ENCODE measurements around the gene HYLS1.
"Not testable (repeated sequence)": the region's sequence is repeated elsewhere in the genome, so short reads cannot be mapped to it uniquely, and the experiment has no call there.

HYLS1 gene

DNA sequence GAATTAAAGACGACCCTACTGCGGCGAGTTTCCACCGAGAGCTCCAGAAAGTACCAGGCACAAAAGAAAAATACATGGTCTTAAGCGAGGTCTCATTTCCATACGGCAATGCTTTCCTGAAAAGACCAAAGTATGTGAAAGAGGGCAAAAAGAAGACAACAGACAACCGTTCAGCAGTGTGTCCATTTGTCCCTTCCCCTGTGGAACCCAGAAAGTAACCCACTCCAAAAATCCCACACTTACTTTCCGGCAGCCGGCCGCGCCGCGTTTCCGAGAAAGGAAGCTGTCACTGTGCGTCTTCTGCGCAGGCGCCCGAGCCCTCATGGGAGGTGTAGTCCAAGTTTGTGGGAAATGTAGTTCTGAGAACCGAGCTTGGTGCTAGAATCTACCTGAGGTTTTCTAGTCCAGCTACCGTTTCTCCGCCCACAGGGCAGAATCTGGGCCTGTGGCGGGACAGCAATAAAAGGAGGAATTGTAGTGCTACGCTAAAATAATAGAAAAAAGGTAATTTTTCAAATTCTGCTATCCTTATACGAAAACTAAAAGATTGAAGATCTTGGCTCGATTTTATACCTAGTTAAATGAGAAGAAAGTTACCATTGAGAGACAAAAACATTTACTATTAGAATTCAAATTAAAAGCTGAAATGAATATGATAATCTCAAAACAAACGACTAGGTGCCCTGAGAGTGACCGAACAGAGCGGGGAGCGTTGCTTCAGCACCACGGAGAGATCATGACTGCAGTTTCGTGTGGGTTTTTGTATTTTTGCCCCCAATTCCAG is 15.7 kb downstream of the HYLS1 start, which contains the start of gene PUS3:
PUS3 (minus strand) TSS at position 280 of the 784 bp plus-strand sequence. CDS start 6,922 bp downstream, outside the sequence.
- no peaks in the 10 kb centered on the region for H3K36me3 ChIP-seq (ENCODE audit: control insufficient read depth, insufficient read depth, low read length)
- WGBS, 2 experiments: 4 to 5% methylated on average over 30 to 31 of the region's 31 CpGs
- H3K4me1 ChIP-seq (ENCODE audit: control insufficient read depth, insufficient read depth, low read length): no peaks in the 10 kb centered on the region
- no peaks in the 10 kb centered on the region for H3K9me3 ChIP-seq (ENCODE audit: control insufficient read depth, low read length)
- no peak within 1 kb of the TSS for H3K27ac ChIP-seq (ENCODE audit: insufficient read depth, low read depth, low read length, poor library complexity, severe bottlenecking)
- H3K4me3 ChIP-seq (ENCODE audit: insufficient read depth, low read depth, low read length): peak within 1 kb of the TSS; percentile 55
- H3K27me3 ChIP-seq (ENCODE audit: control insufficient read depth, insufficient read depth, low read length, poor library complexity, severe bottlenecking): peaks cover 24% of the 10 kb centered on the region

DNA sequence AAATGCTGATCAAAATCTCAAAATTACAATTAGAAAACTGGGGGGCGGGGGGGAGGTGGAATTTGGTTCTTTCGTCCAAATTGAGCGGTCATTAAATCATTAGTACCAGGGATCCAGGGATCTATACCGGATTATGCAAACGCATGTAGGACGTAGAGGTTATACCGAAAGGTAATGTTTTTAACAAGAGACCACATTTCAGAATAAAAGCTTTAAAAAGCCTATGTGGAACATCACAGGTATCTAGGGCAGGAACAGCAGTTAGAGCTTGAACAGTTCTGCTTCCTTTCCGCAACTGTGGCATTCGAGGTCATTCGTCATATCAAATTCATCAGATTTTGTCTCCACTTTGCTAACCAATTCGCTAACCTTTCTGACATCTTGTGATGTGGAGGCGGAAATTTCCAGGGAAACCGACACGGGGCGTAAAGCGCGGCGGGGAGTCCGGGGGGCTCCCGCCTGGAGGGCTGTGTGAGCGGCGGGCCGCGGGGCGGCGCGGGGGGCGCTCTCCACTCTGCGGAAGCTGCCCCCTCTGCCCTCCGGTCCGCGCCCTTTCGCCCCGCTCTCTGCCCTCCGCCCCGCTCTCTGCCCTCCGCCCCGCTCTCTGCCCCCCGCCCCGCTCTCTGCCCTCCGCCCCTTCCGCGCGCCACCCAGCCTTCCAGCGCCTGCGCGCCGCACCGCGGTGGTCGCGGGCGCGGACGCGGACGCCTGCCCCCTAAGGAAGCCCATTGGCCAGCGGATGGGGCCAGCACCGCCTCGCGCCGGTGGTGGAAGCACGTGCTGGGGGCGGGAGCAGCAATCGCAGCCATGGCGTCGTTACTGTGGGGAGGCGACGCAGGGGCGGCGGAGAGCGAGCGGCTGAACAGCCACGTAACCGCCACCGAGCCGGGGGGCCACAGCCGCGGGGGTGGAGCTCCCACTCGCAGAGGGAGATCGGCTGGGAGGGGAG is 16.5 kb downstream of the HYLS1 start, which contains the start of gene DDX25:
DDX25 (plus strand) TSS at position 798 of the 949 bp plus-strand sequence; CDS start at position 808, 10 bp downstream.
- Histone ChIP-seq H3K27me3 (ENCODE audit: control insufficient read depth, insufficient read depth, low read length, poor library complexity, severe bottlenecking) (peaks cover 24% of the 10 kb centered on the region), H3K4me3 (ENCODE audit: insufficient read depth, low read depth, low read length) (peak within 1 kb of the TSS; percentile 55), H3K27ac (ENCODE audit: insufficient read depth, low read depth, low read length, poor library complexity, severe bottlenecking) (no peak within 1 kb of the TSS), H3K9me3 (ENCODE audit: control insufficient read depth, low read length) (no peaks in the 10 kb centered on the region), H3K4me1 (ENCODE audit: control insufficient read depth, insufficient read depth, low read length) (no peaks in the 10 kb centered on the region), H3K36me3 (ENCODE audit: control insufficient read depth, insufficient read depth, low read length) (no peaks in the 10 kb centered on the region)
- 4 to 5% methylated on average over 81 of the region's 81 CpGs for WGBS, 2 experiments

DNA sequence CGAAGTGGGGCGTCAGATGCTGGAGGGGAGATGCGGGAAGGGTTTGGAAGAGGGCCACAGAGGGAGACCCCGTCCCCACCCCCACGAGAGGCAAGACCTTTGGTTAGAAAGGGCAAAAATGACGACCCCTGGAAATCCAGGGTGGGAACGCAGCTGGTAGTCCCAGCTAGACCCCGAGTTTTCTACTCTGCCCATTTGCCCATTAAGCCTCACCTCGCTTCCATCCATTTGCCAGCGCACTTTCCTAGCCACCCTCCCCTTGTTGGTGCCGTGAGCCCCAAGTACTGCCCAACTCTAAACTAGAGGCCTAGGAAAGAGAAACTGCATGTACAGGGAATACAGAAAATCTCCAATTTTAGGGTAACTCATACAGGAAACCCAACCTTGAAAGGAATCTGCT is 17.2 kb downstream of the HYLS1 start:
- Histone ChIP-seq H3K4me1 (ENCODE audit: control insufficient read depth, insufficient read depth, low read length) (no peaks in the 10 kb centered on the region), H3K4me3 (ENCODE audit: insufficient read depth, low read depth, low read length) (peak overlapping the region; percentile 55), H3K9me3 (ENCODE audit: control insufficient read depth, low read length) (no peaks in the 10 kb centered on the region), H3K36me3 (ENCODE audit: control insufficient read depth, insufficient read depth, low read length) (no peaks in the 10 kb centered on the region), H3K27ac (ENCODE audit: insufficient read depth, low read depth, low read length, poor library complexity, severe bottlenecking) (no peak overlapping the region), H3K27me3 (ENCODE audit: control insufficient read depth, insufficient read depth, low read length, poor library complexity, severe bottlenecking) (peaks cover 24% of the 10 kb centered on the region)
- 81 to 87% methylated on average over 11 of the region's 11 CpGs for WGBS, 2 experiments

DNA sequence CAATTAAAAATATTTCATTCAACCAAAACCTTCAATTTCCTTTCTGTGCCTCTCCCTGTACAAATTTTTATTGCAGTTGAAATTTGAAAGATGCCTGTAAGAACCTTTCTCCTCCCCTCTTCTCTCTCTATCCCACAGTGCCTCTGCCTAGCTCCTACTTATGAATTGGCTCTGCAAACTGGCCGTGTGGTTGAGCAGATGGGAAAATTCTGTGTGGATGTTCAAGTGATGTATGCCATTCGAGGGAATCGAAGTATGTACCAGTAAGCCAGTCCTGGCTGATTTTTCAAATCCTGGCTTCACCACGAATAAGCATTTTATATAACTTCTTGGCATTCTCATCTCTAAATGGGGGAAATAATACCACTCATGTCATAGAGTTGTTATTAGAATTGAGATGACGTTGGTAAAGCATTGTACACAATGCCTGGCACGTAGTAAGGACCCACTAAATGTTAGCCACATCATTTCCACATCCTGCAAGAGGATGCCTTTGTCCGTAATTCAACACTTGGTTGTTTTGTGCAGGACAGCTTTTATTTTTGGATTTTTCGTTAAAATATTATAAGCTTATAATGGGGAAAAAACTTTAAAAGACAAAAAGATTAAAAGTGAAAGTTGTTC is 22.9 kb downstream of the HYLS1 start:
- 93 to 95% methylated on average over 8 of the region's 8 CpGs for WGBS, 2 experiments

DNA sequence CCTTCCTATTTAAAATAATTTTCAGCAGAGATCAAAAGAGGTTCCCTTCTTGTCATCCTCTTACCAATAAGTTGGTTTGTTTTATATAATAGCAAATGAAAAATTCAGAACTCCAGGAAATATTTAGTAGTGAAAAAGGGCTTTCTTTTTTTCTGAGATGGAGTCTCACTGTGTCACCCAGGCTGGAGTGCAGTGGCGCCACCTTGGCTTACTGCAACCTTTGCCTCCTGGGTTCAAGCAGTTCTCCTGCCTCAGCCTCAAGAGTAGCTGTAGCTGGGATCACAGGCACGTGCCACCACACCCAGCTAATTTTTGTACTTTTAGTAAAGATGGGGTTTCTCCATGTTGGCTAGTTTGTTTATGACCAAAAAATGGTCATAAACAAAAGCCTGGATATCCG is 27.1 kb downstream of the HYLS1 start:
- H3K4me3 ChIP-seq (ENCODE audit: insufficient read depth, low read depth, low read length); H3K4me1 ChIP-seq (ENCODE audit: control insufficient read depth, insufficient read depth, low read length); H3K36me3 ChIP-seq (ENCODE audit: control insufficient read depth, insufficient read depth, low read length); H3K27me3 ChIP-seq (ENCODE audit: control insufficient read depth, insufficient read depth, low read length, poor library complexity, severe bottlenecking); H3K9me3 ChIP-seq (ENCODE audit: control insufficient read depth, low read length); H3K27ac ChIP-seq (ENCODE audit: insufficient read depth, low read depth, low read length, poor library complexity, severe bottlenecking): not testable (repeated sequence)
- WGBS, 2 experiments: 74 to 79% methylated on average over 3 of the region's 3 CpGs

More for the DNA sequence above, 22.9 kb downstream of the HYLS1 start:
- Histone ChIP-seq H3K27me3 (ENCODE audit: control insufficient read depth, insufficient read depth, low read length, poor library complexity, severe bottlenecking) (peaks cover 6% of the 10 kb centered on the region), H3K4me1 (ENCODE audit: control insufficient read depth, insufficient read depth, low read length) (no peaks in the 10 kb centered on the region), H3K4me3 (ENCODE audit: insufficient read depth, low read depth, low read length) (no peak overlapping the region), H3K9me3 (ENCODE audit: control insufficient read depth, low read length) (no peaks in the 10 kb centered on the region), H3K36me3 (ENCODE audit: control insufficient read depth, insufficient read depth, low read length) (no peaks in the 10 kb centered on the region), H3K27ac (ENCODE audit: insufficient read depth, low read depth, low read length, poor library complexity, severe bottlenecking) (no peak overlapping the region)

DNA sequence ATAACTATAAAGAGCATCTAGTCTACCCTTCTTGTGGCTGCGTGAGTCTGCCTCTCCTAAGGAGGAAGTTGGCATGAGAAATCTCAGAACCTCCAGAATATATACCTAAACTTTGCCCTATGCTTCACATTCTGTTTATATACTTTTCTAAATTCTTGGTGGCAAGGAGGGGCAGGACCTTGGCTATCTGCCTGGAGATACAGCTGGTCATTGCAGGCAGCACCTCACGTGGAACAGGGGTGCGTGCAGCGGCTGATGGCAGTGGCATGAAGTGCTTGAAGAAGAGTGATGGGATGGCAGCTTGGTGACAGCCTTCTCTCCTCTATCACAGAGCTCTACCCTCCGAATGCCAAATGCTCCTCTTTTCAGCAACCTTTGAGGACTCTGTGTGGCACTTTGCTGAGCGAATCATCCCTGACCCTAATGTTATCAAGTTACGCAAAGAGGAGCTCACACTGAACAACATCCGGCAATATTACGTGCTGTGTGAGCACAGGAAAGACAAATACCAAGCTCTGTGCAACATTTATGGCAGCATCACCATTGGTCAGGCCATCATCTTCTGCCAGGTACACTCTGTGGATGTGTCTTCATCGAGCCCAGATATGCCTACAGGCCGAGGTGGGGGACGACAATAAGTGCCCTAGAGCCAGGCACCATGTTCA is 29.3 kb downstream of the HYLS1 start:
- Histone ChIP-seq H3K4me3 (ENCODE audit: insufficient read depth, low read depth, low read length) (no peak overlapping the region), H3K9me3 (ENCODE audit: control insufficient read depth, low read length) (no peaks in the 10 kb centered on the region), H3K27me3 (ENCODE audit: control insufficient read depth, insufficient read depth, low read length, poor library complexity, severe bottlenecking) (no peaks in the 10 kb centered on the region), H3K27ac (ENCODE audit: insufficient read depth, low read depth, low read length, poor library complexity, severe bottlenecking) (no peak overlapping the region), H3K4me1 (ENCODE audit: control insufficient read depth, insufficient read depth, low read length) (no peaks in the 10 kb centered on the region), H3K36me3 (ENCODE audit: control insufficient read depth, insufficient read depth, low read length) (no peaks in the 10 kb centered on the region)
- WGBS, 2 experiments: 93 to 95% methylated on average over 12 of the region's 12 CpGs

DNA sequence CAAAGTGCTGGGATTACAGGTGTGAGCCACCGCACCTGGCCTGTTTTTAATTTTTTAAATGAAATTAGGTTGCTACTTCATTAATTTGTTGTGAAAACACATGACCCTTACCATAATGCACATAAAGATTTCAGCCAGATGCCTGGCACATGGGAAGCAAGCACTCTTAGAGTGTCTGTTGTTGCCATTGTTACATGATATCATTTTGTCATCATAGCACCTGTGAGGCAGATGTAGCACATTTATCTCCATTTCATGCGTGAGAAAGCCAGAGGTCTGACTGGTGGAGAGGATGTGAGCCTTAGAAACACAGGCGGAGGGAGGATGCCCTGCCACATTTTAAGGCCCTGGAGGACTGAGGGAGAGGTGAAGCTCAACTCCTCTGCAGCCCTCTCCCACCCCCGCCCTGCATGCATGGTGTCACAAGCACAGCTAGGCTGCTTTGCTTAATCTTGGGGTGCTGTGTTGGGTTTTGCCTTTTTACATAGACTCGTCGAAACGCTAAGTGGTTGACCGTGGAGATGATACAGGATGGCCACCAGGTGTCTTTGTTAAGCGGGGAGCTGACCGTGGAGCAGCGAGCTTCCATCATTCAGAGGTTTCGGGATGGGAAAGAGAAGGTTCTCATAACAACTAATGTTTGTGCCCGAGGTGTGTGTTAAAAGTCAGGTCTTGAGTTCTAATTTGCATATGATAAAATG is 30.8 kb downstream of the HYLS1 start:
- Histone ChIP-seq H3K4me1 (ENCODE audit: control insufficient read depth, insufficient read depth, low read length) (no peaks in the 10 kb centered on the region), H3K4me3 (ENCODE audit: insufficient read depth, low read depth, low read length) (no peak overlapping the region), H3K36me3 (ENCODE audit: control insufficient read depth, insufficient read depth, low read length) (no peaks in the 10 kb centered on the region), H3K27ac (ENCODE audit: insufficient read depth, low read depth, low read length, poor library complexity, severe bottlenecking) (no peak overlapping the region), H3K27me3 (ENCODE audit: control insufficient read depth, insufficient read depth, low read length, poor library complexity, severe bottlenecking) (no peaks in the 10 kb centered on the region), H3K9me3 (ENCODE audit: control insufficient read depth, low read length) (no peaks in the 10 kb centered on the region)
- 84 to 88% methylated on average over 13 of the region's 13 CpGs for WGBS, 2 experiments

DNA sequence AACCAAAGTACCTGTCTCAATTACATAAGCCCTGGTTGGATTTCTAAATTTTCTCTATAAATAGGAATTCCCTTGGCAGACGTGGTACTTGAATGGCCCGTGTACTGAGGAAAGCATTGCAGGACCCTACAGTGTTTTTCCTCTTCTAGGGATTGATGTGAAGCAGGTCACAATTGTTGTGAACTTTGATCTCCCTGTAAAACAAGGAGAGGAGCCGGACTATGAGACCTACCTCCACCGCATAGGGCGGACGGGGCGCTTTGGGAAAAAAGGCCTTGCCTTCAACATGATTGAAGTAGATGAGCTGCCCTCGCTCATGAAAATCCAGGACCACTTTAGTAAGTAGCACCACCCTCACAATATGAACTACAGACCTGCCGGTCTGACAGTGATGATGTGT is 33.6 kb downstream of the HYLS1 start:
- WGBS, 2 experiments: 91 to 95% methylated on average over 9 of the region's 9 CpGs
- Histone ChIP-seq H3K9me3 (ENCODE audit: control insufficient read depth, low read length) (no peaks in the 10 kb centered on the region), H3K4me3 (ENCODE audit: insufficient read depth, low read depth, low read length) (no peak overlapping the region), H3K27me3 (ENCODE audit: control insufficient read depth, insufficient read depth, low read length, poor library complexity, severe bottlenecking) (no peaks in the 10 kb centered on the region), H3K36me3 (ENCODE audit: control insufficient read depth, insufficient read depth, low read length) (no peaks in the 10 kb centered on the region), H3K27ac (ENCODE audit: insufficient read depth, low read depth, low read length, poor library complexity, severe bottlenecking) (no peak overlapping the region), H3K4me1 (ENCODE audit: control insufficient read depth, insufficient read depth, low read length) (peaks cover 11% of the 10 kb centered on the region)

DNA sequence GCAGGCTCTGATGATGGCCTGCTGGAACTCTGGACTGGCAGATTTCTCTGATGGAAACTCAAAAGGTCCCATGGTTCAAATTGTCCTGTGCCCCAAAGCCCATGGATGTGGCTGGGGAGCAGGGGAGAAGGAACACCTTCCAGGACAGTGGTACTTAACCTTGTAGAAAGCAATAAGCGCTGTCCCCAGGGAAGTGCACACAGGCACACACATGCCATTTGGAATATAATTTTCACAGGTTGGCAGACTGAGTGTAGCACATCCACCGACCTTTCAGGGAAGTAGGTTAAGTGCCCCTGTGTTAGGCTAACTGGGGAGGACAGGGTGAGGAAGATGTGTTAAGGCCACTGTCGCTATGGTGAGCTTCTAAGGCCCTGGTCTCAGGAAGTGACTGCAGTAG is 34.7 kb downstream of the HYLS1 start:
- Histone ChIP-seq H3K9me3 (ENCODE audit: control insufficient read depth, low read length) (no peaks in the 10 kb centered on the region), H3K27ac (ENCODE audit: insufficient read depth, low read depth, low read length, poor library complexity, severe bottlenecking) (no peak overlapping the region), H3K36me3 (ENCODE audit: control insufficient read depth, insufficient read depth, low read length) (no peaks in the 10 kb centered on the region), H3K4me1 (ENCODE audit: control insufficient read depth, insufficient read depth, low read length) (peaks cover 13% of the 10 kb centered on the region), H3K4me3 (ENCODE audit: insufficient read depth, low read depth, low read length) (no peak overlapping the region), H3K27me3 (ENCODE audit: control insufficient read depth, insufficient read depth, low read length, poor library complexity, severe bottlenecking) (no peaks in the 10 kb centered on the region)
- WGBS, 2 experiments: 95 to 96% methylated on average over 3 of the region's 3 CpGs

Measured in ectodermal cell (in vitro differentiated cells).